Activated CD4-positive, alpha-beta memory T cell treated with anti-CD3 and anti-CD28 coated beads for 36 hours (primary cell): ENCODE measurements around the gene CREB3. TPM values are rescaled to one million over a fixed set of nuclear protein-coding genes. Genes with fewer than 3 reads are reported as not detected.

ENCODE experiments used
- CTCF ChIA-PET: fragments of 350-600 bp; sonication (Branson Sonifier 250); formaldehyde crosslinking; loops from one replicate; lab custom pipeline; 2021; ENCODE audit warnings: antibody characterized with exemption, inconsistent platforms; lab: Charles Lee
- POLR2A ChIA-PET: fragments of 350-600 bp; sonication (Branson Sonifier 250); formaldehyde crosslinking; loops from one replicate; lab custom pipeline; 2021; ENCODE audit warnings: antibody characterized with exemption; lab: Charles Lee
- DNase-seq: peaks from one replicate; pipeline ENCODE4 v3.0.0-alpha.2; 2020
- H3K27ac Mint-ChIP-seq: one replicate; pipeline ENCODE4 v1.8.0; 2021; ENCODE audit warnings: mixed read lengths
- H3K27me3 Mint-ChIP-seq: one replicate; pipeline ENCODE4 v1.8.0; 2021; ENCODE audit warnings: mixed read lengths
- H3K36me3 Mint-ChIP-seq: one replicate; pipeline ENCODE4 v1.8.0; 2021; ENCODE audit warnings: mixed read lengths
- H3K4me1 Mint-ChIP-seq: one replicate; pipeline ENCODE4 v1.8.0; 2021; ENCODE audit warnings: low read depth, mixed read lengths
- H3K4me3 Mint-ChIP-seq: one replicate; pipeline ENCODE4 v1.8.0; 2021; ENCODE audit warnings: mild to moderate bottlenecking, mixed read lengths
- H3K9me3 Mint-ChIP-seq: one replicate; pipeline ENCODE4 v1.8.0; 2021; ENCODE audit warnings: mixed read lengths
- intact Hi-C: fragments of 100-400 bp; cut with micrococcal nuclease; formaldehyde crosslinking; loops from one replicate; pipeline ENCODE4 v1.15.1; 2023
- total RNA-seq, 2 experiments: library from RNA; stranded (reverse); gene quantifications; one replicate each; pipeline ENCODE4 v1.2.3, GENCODE V29; 2021

The CREB3 gene
- total RNA-seq, 2 experiments from 2014 or later, result 27.7 to 29.9 TPM

DNA sequence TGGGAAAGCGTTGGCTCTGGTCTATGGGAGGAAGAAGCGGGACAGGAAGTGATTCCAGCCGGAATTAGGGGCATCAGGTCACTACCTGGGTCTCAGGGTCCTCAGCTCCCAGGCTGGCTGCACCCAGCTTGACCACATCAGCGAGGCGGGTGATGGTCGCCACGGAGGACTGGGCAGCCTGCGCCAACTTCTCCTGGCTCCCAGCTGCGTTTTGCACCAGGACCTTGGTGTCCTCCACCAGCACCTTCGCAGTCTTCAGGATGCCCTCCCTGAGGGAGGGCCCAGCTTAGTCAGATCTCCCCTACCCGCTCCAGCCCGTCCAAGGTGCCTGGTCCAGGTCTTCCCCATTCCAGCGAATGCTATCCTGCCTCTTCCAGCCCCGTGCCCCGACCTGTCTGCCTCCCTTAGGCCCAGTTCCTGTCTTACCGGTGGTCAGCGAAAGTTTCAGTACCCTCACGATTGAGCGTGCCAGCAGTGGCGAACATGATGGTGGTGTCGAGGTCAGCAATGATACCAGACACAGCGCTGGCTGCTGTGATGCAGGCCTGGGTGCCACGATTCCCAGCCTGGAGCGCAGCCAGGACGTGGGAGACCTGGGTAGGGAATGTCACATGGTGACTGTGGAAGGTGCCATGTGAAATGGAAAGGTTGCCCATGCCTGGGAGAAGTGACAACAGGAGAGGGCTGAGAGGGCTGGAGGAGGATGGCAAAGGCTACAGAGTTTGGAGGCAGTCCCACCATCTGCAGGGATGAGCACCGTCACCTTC, 28.4 kb upstream of the CREB3 start:
- Mint-ChIP-seq H3K9me3 (no peaks in the 10 kb centered on the region), H3K27ac (no peak overlapping the region), H3K27me3 (no peaks in the 10 kb centered on the region), H3K4me3 (no peak overlapping the region), H3K36me3 (peaks cover 53% of the 10 kb centered on the region), H3K4me1 (no peaks in the 10 kb centered on the region)
- intact Hi-C loops, result no loop called here
- ChIA-PET POLR2A (no interaction called here), CTCF (interaction anchor here (0.7 to 2.2 kb wide), 3 partner anchors 8 to 46 kb away, joined by 4 to 15 read pairs (median 5); partner anchors contain the start of genes CCDC107 and RMRP)
- no peak for DNase-seq

DNA sequence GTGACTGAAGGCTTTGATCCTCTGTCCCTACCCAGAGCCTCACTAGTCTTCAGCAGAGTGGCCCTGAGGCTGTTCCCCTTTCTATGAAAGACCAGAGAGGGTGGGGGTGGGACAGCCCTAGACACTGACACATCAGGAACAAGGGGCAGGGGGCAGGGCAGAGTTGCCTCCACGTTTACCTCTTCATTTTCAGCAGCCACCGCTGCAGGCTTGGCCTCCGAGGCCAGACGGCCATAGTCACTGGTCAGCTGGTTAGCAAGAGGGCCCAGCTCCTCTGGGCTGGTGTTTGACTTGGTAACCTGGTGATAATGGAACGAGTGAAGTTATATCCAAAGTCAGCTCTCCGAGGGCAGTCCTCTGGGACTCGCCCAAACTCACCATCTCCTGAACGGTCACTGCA, 27.1 kb upstream of the CREB3 start:
- ChIA-PET CTCF (interaction anchor here (1.1 to 2.2 kb wide), 2 partner anchors 10 to 32 kb away, joined by 3 to 15 read pairs; no protein-coding TSS in a partner anchor), POLR2A (interaction anchor here (0.8 kb wide), 1 partner anchor 58 kb away, joined by 3 read pairs; no protein-coding TSS in a partner anchor)
- Mint-ChIP-seq H3K4me3 (no peak overlapping the region), H3K4me1 (no peaks in the 10 kb centered on the region), H3K27ac (no peak overlapping the region), H3K36me3 (peaks cover 58% of the 10 kb centered on the region), H3K27me3 (no peaks in the 10 kb centered on the region), H3K9me3 (no peaks in the 10 kb centered on the region)
- DNase-seq, result no peak
- intact Hi-C loops, result no loop called here

DNA sequence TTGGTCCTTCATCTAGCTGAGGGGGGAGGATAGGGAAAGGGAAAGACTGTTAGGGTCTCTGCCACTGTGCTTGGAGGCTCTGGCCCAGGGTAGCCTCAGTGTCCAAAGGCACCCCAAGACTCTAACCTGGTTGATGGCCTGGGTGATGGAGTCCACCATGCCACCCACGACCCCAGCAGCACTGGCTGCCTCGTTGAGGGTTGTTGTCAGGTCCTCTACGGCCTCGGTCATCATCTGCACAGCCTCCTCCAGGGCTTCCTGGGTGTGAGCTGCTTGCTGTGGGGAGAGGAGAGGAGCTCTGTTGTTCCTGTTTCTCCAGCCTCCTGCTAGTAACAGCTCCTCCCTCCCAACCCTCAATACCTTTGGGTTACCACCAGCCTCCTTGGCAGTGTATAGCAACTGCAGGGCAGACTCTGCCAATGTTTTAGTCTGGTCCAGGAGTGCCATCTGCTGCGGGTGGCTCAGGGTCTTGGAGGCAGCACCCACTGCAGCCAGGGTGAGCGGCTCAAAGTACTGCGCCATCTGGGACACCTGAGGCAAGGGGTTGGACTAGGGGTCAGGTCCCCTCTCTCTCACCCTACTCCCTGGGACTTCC, 26.5 kb upstream of the CREB3 start:
- intact Hi-C loops, result no loop called here
- H3K4me3 Mint-ChIP-seq, result no peak overlapping the region
- POLR2A ChIA-PET, result interaction anchor here (0.8 kb wide), 1 partner anchor 59 kb away, joined by 3 read pairs; no protein-coding TSS in a partner anchor
- DNase-seq, result no peak
- H3K27ac Mint-ChIP-seq, result no peak overlapping the region
- no peaks in the 10 kb centered on the region for H3K27me3 Mint-ChIP-seq
- peaks cover 63% of the 10 kb centered on the region for H3K36me3 Mint-ChIP-seq
- H3K9me3 Mint-ChIP-seq, result no peaks in the 10 kb centered on the region
- CTCF ChIA-PET, result interaction anchor here (0.7 to 2.8 kb wide), 5 partner anchors 9 to 32 kb away, joined by 3 to 15 read pairs (median 4); no protein-coding TSS in a partner anchor
- no peaks in the 10 kb centered on the region for H3K4me1 Mint-ChIP-seq

DNA sequence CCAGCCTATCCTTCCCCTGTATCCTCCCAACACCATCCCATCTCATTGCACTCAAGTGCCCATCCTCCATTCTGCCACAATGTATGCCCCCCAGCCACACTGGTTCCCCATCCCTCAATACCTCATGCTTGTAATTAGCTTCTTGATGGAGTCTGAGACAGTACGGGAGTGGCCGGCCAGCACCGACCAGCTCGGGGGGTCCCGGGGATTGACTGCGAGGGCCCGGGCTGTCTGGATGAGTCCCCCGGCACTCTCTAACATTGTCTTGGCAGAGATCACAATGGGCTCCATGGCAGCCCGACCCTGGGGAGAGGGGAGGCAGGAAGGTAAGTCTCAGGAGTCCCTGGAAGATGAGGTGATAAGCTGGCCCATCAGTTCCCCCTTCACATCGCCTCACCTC, 25.5 kb upstream of the CREB3 start:
- H3K27me3 Mint-ChIP-seq, result no peaks in the 10 kb centered on the region
- intact Hi-C loops, result no loop called here
- ChIA-PET POLR2A (no interaction called here), CTCF (interaction anchor here (0.8 to 2.8 kb wide), 4 partner anchors 10 to 175 kb away, joined by 3 to 9 read pairs (median 4); no protein-coding TSS in a partner anchor)
- peaks cover 4% of the 10 kb centered on the region for H3K4me1 Mint-ChIP-seq
- H3K4me3 Mint-ChIP-seq, result no peak overlapping the region
- no peak overlapping the region for H3K27ac Mint-ChIP-seq
- no peaks in the 10 kb centered on the region for H3K9me3 Mint-ChIP-seq
- DNase-seq, result no peak
- H3K36me3 Mint-ChIP-seq, result peaks cover 71% of the 10 kb centered on the region

DNA sequence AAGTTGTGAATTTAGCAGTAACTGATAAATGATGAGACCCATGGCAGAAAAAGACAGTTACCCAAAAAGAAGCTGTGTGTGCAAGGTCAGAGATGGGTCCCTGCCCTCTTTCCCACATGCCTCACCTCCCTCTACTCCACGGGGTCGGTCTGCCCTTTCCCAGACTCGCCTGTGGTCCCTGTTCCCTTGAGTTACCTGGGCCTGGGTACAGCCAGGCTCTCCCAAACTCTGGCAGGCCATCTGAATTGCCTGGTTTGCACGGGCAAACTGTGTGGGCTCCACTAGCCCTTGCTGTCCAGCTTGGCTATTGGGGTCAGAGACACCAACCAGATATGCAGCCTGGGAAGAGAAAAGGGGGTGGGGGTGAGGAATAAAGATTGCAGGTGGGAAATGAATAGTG, 24.3 kb upstream of the CREB3 start:
- Mint-ChIP-seq H3K27ac (no peak overlapping the region), H3K27me3 (no peaks in the 10 kb centered on the region), H3K36me3 (peaks cover 70% of the 10 kb centered on the region), H3K4me1 (peaks cover 15% of the 10 kb centered on the region), H3K9me3 (no peaks in the 10 kb centered on the region), H3K4me3 (no peak overlapping the region)
- ChIA-PET POLR2A (no interaction called here), CTCF (interaction anchor here (1.7 to 2.8 kb wide), 2 partner anchors 12 to 97 kb away, joined by 5 to 9 read pairs; no protein-coding TSS in a partner anchor)
- no peak for DNase-seq
- intact Hi-C loops, result no loop called here

DNA sequence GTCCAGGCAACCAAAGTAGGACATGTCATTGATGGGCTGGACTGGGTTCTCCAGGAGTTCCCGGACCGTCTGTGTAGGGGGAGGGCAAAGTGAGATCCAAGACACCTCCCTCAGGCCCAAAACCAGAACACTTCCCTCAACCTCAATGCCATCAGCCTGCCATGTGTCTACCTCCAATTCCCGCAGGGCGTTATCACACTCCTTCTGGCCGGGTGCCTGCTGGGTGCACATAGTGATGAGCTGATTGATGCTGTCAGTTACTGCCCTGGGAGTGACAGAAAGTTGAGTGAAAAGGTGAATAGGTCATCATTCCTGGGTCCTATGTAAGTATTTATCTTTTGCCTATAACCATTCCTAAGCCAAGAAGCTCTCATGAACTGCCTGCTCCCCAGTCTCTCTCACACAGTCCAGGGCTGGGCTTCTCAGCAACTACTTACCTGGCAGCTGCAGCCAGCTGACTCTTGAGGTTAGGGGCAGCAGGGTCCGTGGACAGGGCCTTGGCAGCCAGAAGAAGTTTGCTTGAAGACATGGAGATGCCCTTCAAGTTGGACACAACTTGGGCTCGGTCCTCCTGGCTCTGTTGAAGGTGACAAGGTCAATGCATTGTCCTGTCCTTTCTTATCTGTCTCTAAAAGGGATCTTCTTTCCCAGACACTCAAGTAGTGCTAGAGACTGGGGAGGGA, 21.5 kb upstream of the CREB3 start:
- H3K27ac Mint-ChIP-seq, result no peak overlapping the region
- H3K9me3 Mint-ChIP-seq, result no peaks in the 10 kb centered on the region
- DNase-seq, result no peak
- no peak overlapping the region for H3K4me3 Mint-ChIP-seq
- ChIA-PET CTCF (interaction anchor here (1.3 to 6.5 kb wide), 2 partner anchors 14 to 15 kb away, joined by 4 to 55 read pairs; no protein-coding TSS in a partner anchor), POLR2A (no interaction called here)
- H3K27me3 Mint-ChIP-seq, result no peaks in the 10 kb centered on the region
- peaks cover 69% of the 10 kb centered on the region for H3K36me3 Mint-ChIP-seq
- intact Hi-C loops, result no loop called here
- H3K4me1 Mint-ChIP-seq, result peaks cover 15% of the 10 kb centered on the region

GRCh38 chr9:35711501-35712428, 20.7 kb upstream of the CREB3 start:
- ChIA-PET POLR2A (no interaction called here), CTCF (interaction anchor here (1.0 to 6.5 kb wide), 6 partner anchors 12 to 108 kb away, joined by 3 to 55 read pairs (median 4); partner anchors contain the start of genes GBA2 and RGP1)
- Mint-ChIP-seq H3K27me3 (no peaks in the 10 kb centered on the region), H3K36me3 (peaks cover 68% of the 10 kb centered on the region), H3K4me3 (no peak overlapping the region), H3K4me1 (peaks cover 15% of the 10 kb centered on the region), H3K9me3 (no peaks in the 10 kb centered on the region), H3K27ac (no peak overlapping the region)
- intact Hi-C loops, result no loop called here
- no peak for DNase-seq

DNA sequence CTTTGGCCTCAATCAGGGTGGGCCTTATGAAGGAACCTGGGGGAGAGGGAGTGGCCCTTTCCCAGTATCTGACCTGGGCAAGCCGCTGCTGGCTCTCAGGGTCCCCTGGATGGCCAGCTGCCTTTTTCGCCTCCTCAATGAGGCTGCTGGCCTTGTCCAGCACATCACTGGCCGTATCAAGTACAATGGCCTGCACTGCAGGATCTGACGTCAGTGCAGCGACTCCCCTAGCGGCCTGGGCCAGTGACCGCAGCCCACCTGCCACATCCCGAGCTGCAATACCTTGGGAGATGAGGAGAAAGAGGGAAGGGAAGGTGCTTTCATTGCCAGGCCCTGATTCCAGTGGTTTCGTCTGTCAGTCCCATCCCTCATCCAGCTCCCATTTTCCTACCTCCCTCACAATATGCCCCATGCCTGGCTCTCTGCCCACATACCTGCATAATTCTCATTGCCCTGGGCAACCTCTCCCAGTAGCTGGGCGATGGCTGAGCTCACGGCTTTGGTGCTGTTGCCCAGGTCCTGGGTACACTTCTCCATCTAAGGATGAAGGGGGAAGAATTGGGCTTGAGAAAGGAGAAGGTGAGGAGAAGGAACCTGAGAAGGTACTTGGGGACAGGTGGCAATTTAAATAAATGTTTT, 19.6 kb upstream of the CREB3 start:
- POLR2A ChIA-PET, result no interaction called here
- H3K36me3 Mint-ChIP-seq, result peaks cover 64% of the 10 kb centered on the region
- intact Hi-C loops, result no loop called here
- H3K27me3 Mint-ChIP-seq, result no peaks in the 10 kb centered on the region
- CTCF ChIA-PET, result interaction anchor here (0.5 to 6.5 kb wide), 6 partner anchors 9 to 36 kb away, joined by 3 to 55 read pairs (median 4); partner anchors contain the start of genes GBA2 and RGP1
- no peak overlapping the region for H3K4me3 Mint-ChIP-seq
- H3K9me3 Mint-ChIP-seq, result no peaks in the 10 kb centered on the region
- peak overlapping the region; percentile 18 for H3K27ac Mint-ChIP-seq
- no peak for DNase-seq
- H3K4me1 Mint-ChIP-seq, result peaks cover 15% of the 10 kb centered on the region

DNA sequence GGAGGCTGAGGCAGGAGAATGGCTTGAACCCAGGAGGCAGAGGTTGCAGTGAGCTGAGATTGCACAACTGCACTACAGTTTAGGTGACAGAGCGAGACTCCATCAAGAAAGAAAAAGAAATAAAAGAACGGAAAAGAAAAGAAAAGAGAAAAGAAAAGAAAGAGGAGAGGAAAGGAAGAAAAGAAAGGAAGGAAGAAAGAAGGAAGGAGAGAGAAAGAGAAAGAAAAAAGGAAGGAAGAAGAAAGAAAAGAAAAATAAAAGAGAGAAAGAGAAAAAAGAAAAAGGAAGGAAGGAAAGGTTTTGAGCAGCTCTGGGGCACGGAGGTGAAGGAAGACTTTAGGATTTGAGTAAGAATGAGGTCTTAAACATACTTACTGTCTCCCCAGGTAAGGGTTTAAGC, 18.9 kb upstream of the CREB3 start:
- no peak overlapping the region for H3K4me3 Mint-ChIP-seq
- H3K27ac Mint-ChIP-seq, result no peak overlapping the region
- ChIA-PET CTCF (interaction anchor here (1.3 to 6.5 kb wide), 3 partner anchors 17 to 35 kb away, joined by 3 to 55 read pairs (median 3); partner anchors contain the start of genes GBA2 and RGP1), POLR2A (no interaction called here)
- no peaks in the 10 kb centered on the region for H3K27me3 Mint-ChIP-seq
- H3K4me1 Mint-ChIP-seq, result peaks cover 15% of the 10 kb centered on the region
- DNase-seq, result no peak
- intact Hi-C loops, result no loop called here
- H3K36me3 Mint-ChIP-seq, result peaks cover 64% of the 10 kb centered on the region
- no peaks in the 10 kb centered on the region for H3K9me3 Mint-ChIP-seq

- POLR2A ChIA-PET, result no interaction called here
- intact Hi-C loops, result no loop called here
- CTCF ChIA-PET, result interaction anchor here (0.9 to 6.5 kb wide), 3 partner anchors 18 to 56 kb away, joined by 3 to 55 read pairs (median 4); partner anchors contain the start of genes CCDC107 and RMRP
- Mint-ChIP-seq H3K27ac (no peak overlapping the region), H3K9me3 (no peaks in the 10 kb centered on the region), H3K4me3 (no peak overlapping the region), H3K36me3 (peaks cover 61% of the 10 kb centered on the region), H3K27me3 (no peaks in the 10 kb centered on the region), H3K4me1 (peaks cover 15% of the 10 kb centered on the region)
- no peak for DNase-seq
Observed at GRCh38 chr9:35714123-35714522, 18.3 kb upstream of the CREB3 start.
